Neural progenitor cell (in vitro differentiated cells): ENCODE measurements around the gene OOSP2.
"Not testable (repeated sequence)": the region's sequence is repeated elsewhere in the genome, so short reads cannot be mapped to it uniquely, and the experiment has no call there.

Experiments used
- CTCF ChIP-seq: fragments of 200-600 bp; sonication (generic); IDR thresholded peaks from 2 replicates; pipeline ENCODE4 v1.5.1; 2017; ENCODE audit warnings: antibody characterized with exemption, mild to moderate bottlenecking
- EZH2phosphoT487 ChIP-seq: fragments of 200-600 bp; sonication (generic); IDR thresholded peaks from 2 replicates; pipeline ENCODE4 v1.6.1; 2017; ENCODE audit warnings: antibody characterized with exemption

GRCh38 chr11:60050422-60050821 lies 10.2 kb downstream of the OOSP2 start:
- not testable (repeated sequence) for TF ChIP-seq EZH2phosphoT487, CTCF
